ENCODE measurements around the gene FARP2.

- TF ChIP-seq CTCF (IDR thresholded peaks at IDR 0.05) (no peak), POLR2A (IDR thresholded peaks at IDR 0.05) (no peak)
Observed at GRCh38 chr2:241314226-241315092, 41.6 kb upstream of the FARP2 start.

Measured in right lobe of liver (tissue), 4 donors.